ENCODE measurements around the gene ZFP92.

The ZFP92 gene

GRCh38 chrX:153417637-153418036, 6.4 kb downstream of the ZFP92 start:
- TF ChIP-seq CTCF (IDR thresholded peaks at IDR 0.05; ENCODE audit: control insufficient read depth, insufficient read depth, low read depth, low read length, missing control alignments): no peak
- no peak overlapping the region for H3K4me3 ChIP-seq (ENCODE audit: control insufficient read depth, low read depth, low read length)
- DNase-seq (ENCODE audit: low read depth): no peak

GRCh38 chrX:153420851-153421599, 9.8 kb downstream of the ZFP92 start:
- no peak overlapping the region for H3K4me3 ChIP-seq (ENCODE audit: control insufficient read depth, low read depth, low read length)
- no peak for TF ChIP-seq CTCF (IDR thresholded peaks at IDR 0.05; ENCODE audit: control insufficient read depth, insufficient read depth, low read depth, low read length, missing control alignments)
- DNase-seq (ENCODE audit: low read depth): no peak

- no peak for TF ChIP-seq CTCF (IDR thresholded peaks at IDR 0.05; ENCODE audit: control insufficient read depth, insufficient read depth, low read depth, low read length, missing control alignments)
- DNase-seq (ENCODE audit: low read depth): no peak
- H3K4me3 ChIP-seq (ENCODE audit: control insufficient read depth, low read depth, low read length): no peak overlapping the region
Measured at GRCh38 chrX:153421856-153422255, 10.6 kb downstream of the ZFP92 start.

GRCh38 chrX:153423652-153424051, 12.4 kb downstream of the ZFP92 start:
- H3K4me3 ChIP-seq (ENCODE audit: control insufficient read depth, low read depth, low read length): no peak overlapping the region
- no peak for DNase-seq (ENCODE audit: low read depth)
- no peak for TF ChIP-seq CTCF (IDR thresholded peaks at IDR 0.05; ENCODE audit: control insufficient read depth, insufficient read depth, low read depth, low read length, missing control alignments)

GRCh38 chrX:153426204-153426603, 14.9 kb downstream of the ZFP92 start:
- TF ChIP-seq CTCF (IDR thresholded peaks at IDR 0.05; ENCODE audit: control insufficient read depth, insufficient read depth, low read depth, low read length, missing control alignments): no peak
- no peak overlapping the region for H3K4me3 ChIP-seq (ENCODE audit: control insufficient read depth, low read depth, low read length)
- no peak for DNase-seq (ENCODE audit: low read depth)

GRCh38 chrX:153430796-153431195, 19.5 kb downstream of the ZFP92 start:
- no peak overlapping the region for H3K4me3 ChIP-seq (ENCODE audit: control insufficient read depth, low read depth, low read length)
- no peak for DNase-seq (ENCODE audit: low read depth)
- no peak for TF ChIP-seq CTCF (IDR thresholded peaks at IDR 0.05; ENCODE audit: control insufficient read depth, insufficient read depth, low read depth, low read length, missing control alignments)
